Measurements from ENCODE around the gene TSPOAP1.

- TF ChIP-seq CTCF (IDR thresholded peaks at IDR 0.05; ENCODE audit: low read depth, low read length, poor library complexity, severe bottlenecking): no peak
- TF ChIP-seq EZH2phosphoT487 (IDR thresholded peaks at IDR 0.05; ENCODE audit: borderline replicate concordance, low read length): no peak
Measured at GRCh38 chr17:58315281-58315711, 13.3 kb downstream of the TSPOAP1 start.
